Right lobe of liver (tissue), 6 donors: ENCODE results near the gene CASP8. TPM values are rescaled to one million over a fixed set of nuclear protein-coding genes. Genes with fewer than 3 reads are reported as not detected.

Source experiments
- ATAC-seq, 4 donors: fragments of 200-7000 bp; cut with Tn5 transposase; one replicate each; pipeline ENCODE4 v1.9.1; 2020; ENCODE audit warnings: mild to moderate bottlenecking in 4 of 4, moderate library complexity in 4 of 4
- DNase-seq, 3 donors: peaks; one replicate each; pipeline ENCODE4 v3.0.0-alpha.2; 2020
- H3K27ac ChIP-seq, 3 donors: fragments of 200-600 bp; one replicate each; pipeline ENCODE4 v1.8.0; 2022
- H3K27me3 ChIP-seq, 2 donors: fragments of 200-600 bp; one replicate each; pipeline ENCODE4 v1.8.0; 2022
- H3K36me3 ChIP-seq, 4 donors: fragments of 200-600 bp; sonication (generic) in 1 of 4; one replicate each; pipeline versions ENCODE4 v1.5.1 to v1.8.0; 2017 to 2022; ENCODE audit warnings: control low read depth in 1 of 4
- H3K4me1 ChIP-seq, 4 donors: fragments of 200-600 bp; sonication (generic) in 1 of 4; one replicate each; pipeline versions ENCODE4 v1.5.1 to v1.8.0; 2017 to 2022; ENCODE audit warnings: control low read depth in 1 of 4
- H3K4me3 ChIP-seq, 3 donors: fragments of 200-600 bp; one replicate each; pipeline ENCODE4 v1.8.0; 2022
- H3K9me3 ChIP-seq, 4 donors: fragments of 200-600 bp; sonication (generic) in 1 of 4; one replicate each; pipeline versions ENCODE4 v1.5.1 to v1.8.0; 2017 to 2022; ENCODE audit warnings: control low read depth in 1 of 4
- CTCF ChIP-seq, 4 donors: fragments of 200-600 bp in 3 of 4; fragments of 450-650 bp in 1 of 4; IDR thresholded peaks; one replicate each; pipeline versions ENCODE4 v1.5.1 to v1.8.0; 2016 to 2022; ENCODE audit warnings: antibody characterized with exemption in 4 of 4, mild to moderate bottlenecking in 2 of 4
- POLR2A ChIP-seq: fragments of 450-650 bp; IDR thresholded peaks from one replicate; pipeline ENCODE4 v1.6.1; 2017; ENCODE audit warnings: antibody characterized with exemption, mild to moderate bottlenecking
- WGBS: methylation state at CpG from one replicate; pipeline ENCODE4 v1.1.6; 2018; ENCODE audit warnings: low coverage, low lambda C conversion rate; ENCODE audit not compliant: insufficient coverage; ENCODE audit errors: missing lambda C conversion rate; 5-methylcytosine and 5-hydroxymethylcytosine counted together
- intact Hi-C, 2 donors: fragments of 100-400 bp; cut with DNase I; formaldehyde crosslinking; loops; one replicate each; pipeline versions ENCODE4 v1.11.2 to v1.14.1; 2022
- total RNA-seq, 6 experiments: library from RNA; depleted of rRNA in 2 of 6; stranded (reverse); fragments of >200 nt in 2 of 6; fragmentation: NEBNext Ultra II Directional in 3 of 6; extraction: Animal tissue kit (Norgen Biotek cat#: 25700) in 3 of 6; gene quantifications; one replicate each; pipeline versions ENCODE4 v1.1.0 to v1.2.4, GENCODE V29; 2016 to 2023
- donor health status: DM: no; HTN: yes; CAD: no.
- donor health status: DM: no; HTN: no; CAD: no.
- donor health status: DM: no; HTN: no; CAD: no.
- donor health status: DM: no; HTN: yes; CAD: no.
- donor health status: DM: no; HTN: yes; CAD: no.

The CASP8 gene
- total RNA-seq, 6 experiments from 2014 or later = 8.8 to 14.8 (median 11.5) TPM

- no peaks in the 10 kb centered on the region for H3K27me3 ChIP-seq
- no peak for DNase-seq
- no peaks in the 10 kb centered on the region for H3K9me3 ChIP-seq
- H3K4me3 ChIP-seq = no peak overlapping the region
- peaks cover 0 to 5% (median 0%) of the 10 kb centered on the region in 4 donors for H3K4me1 ChIP-seq
- 20% methylated on average over 1 of the region's 9 CpGs for WGBS
- no peak for TF ChIP-seq CTCF (IDR thresholded peaks at IDR 0.05)
- TF ChIP-seq POLR2A = no peak
- H3K36me3 ChIP-seq = no peaks in the 10 kb centered on the region
- ATAC-seq = no peak
- intact Hi-C loops = no loop called here
- peak overlapping the region in 2 of 3 donors; percentile 25 to 41 for H3K27ac ChIP-seq
Measured at GRCh38 chr2:201261471-201261870, 1.1 kb downstream of the CASP8 start.

GRCh38 chr2:201261906-201262305, 1.6 kb downstream of the CASP8 start:
- DNase-seq (no peak), ATAC-seq (no peak)
- no peak overlapping the region for H3K4me3 ChIP-seq
- H3K9me3 ChIP-seq = no peaks in the 10 kb centered on the region
- no peak for TF ChIP-seq CTCF (IDR thresholded peaks at IDR 0.05)
- no peaks in the 10 kb centered on the region for H3K36me3 ChIP-seq
- WGBS = 37% methylated on average over 2 of the region's 2 CpGs
- H3K4me1 ChIP-seq = peaks cover 0 to 5% (median 0%) of the 10 kb centered on the region in 4 donors
- H3K27me3 ChIP-seq = no peaks in the 10 kb centered on the region
- H3K27ac ChIP-seq = no peak overlapping the region
- intact Hi-C loops = no loop called here

GRCh38 chr2:201262718-201263117, 2.4 kb downstream of the CASP8 start:
- DNase-seq = no peak
- H3K4me3 ChIP-seq = no peak overlapping the region
- intact Hi-C loops = no loop called here
- H3K4me1 ChIP-seq = peaks cover 0 to 5% (median 0%) of the 10 kb centered on the region in 4 donors
- no peak overlapping the region for H3K27ac ChIP-seq
- H3K27me3 ChIP-seq = no peaks in the 10 kb centered on the region
- TF ChIP-seq POLR2A (no peak), CTCF (IDR thresholded peaks at IDR 0.05) (no peak)
- no peak for ATAC-seq
- no peaks in the 10 kb centered on the region for H3K36me3 ChIP-seq
- WGBS = 47% methylated on average over 6 of the region's 6 CpGs
- H3K9me3 ChIP-seq = no peaks in the 10 kb centered on the region

- intact Hi-C loops = no loop called here
- Histone ChIP-seq H3K36me3 (no peaks in the 10 kb centered on the region), H3K27me3 (no peaks in the 10 kb centered on the region), H3K4me3 (no peak overlapping the region), H3K27ac (no peak overlapping the region), H3K9me3 (no peaks in the 10 kb centered on the region), H3K4me1 (peaks cover 0 to 5% (median 0%) of the 10 kb centered on the region in 4 donors)
- 65% methylated on average over 2 of the region's 2 CpGs for WGBS
- ATAC-seq (peak in 1 of 4 donors; percentile 14), DNase-seq (no peak)
- no peak for TF ChIP-seq POLR2A
- no peak for TF ChIP-seq CTCF (IDR thresholded peaks at IDR 0.05)
Measured at GRCh38 chr2:201263779-201264178, 3.4 kb downstream of the CASP8 start.
